HFFc6 (cell line): ENCODE data around the gene CDC5L. TPM values are rescaled to one million over a fixed set of nuclear protein-coding genes. Genes with fewer than 3 reads are reported as not detected.

Experiments
- DNase-seq: peaks from one replicate; pipeline ENCODE4 v3.0.0-alpha.2; 2018
- H3K27ac Mint-ChIP-seq: 2 replicates; pipeline ENCODE4 v1.8.0; 2020; ENCODE audit warnings: mild to moderate bottlenecking, mixed read lengths
- H3K27me3 Mint-ChIP-seq: 2 replicates; pipeline ENCODE4 v1.8.0; 2021; ENCODE audit warnings: mild to moderate bottlenecking, moderate library complexity, mixed read lengths; ENCODE audit not compliant: insufficient read depth
- H3K36me3 Mint-ChIP-seq: 2 replicates; pipeline ENCODE4 v1.8.0; 2021; ENCODE audit warnings: low read depth, mixed read lengths
- H3K4me1 Mint-ChIP-seq: 2 replicates; pipeline ENCODE4 v1.8.0; 2020; ENCODE audit warnings: low read depth, mixed read lengths
- H3K4me3 Mint-ChIP-seq: 2 replicates; pipeline ENCODE4 v1.8.0; 2020; ENCODE audit warnings: mild to moderate bottlenecking, moderate library complexity, mixed read lengths
- H3K9me3 Mint-ChIP-seq: 2 replicates; pipeline ENCODE4 v1.8.0; 2020; ENCODE audit warnings: mild to moderate bottlenecking, mixed read lengths
- CTCF ChIP-seq: fragments of 200-600 bp; sonication (generic); IDR thresholded peaks from 2 replicates; pipeline ENCODE4 v1.5.0; 2021; ENCODE audit warnings: antibody characterized with exemption, mild to moderate bottlenecking
- total RNA-seq, 6 experiments: library from RNA; stranded (reverse); fragmentation: NEBNext Ultra II Directional; extraction: Animal tissue kit (Norgen Biotek cat#: 25700); gene quantifications; 2 replicates in 1 of 6; 3 replicates in 5 of 6; pipeline ENCODE4 v1.2.3, GENCODE V29; 2021

The CDC5L gene
- total RNA-seq, 6 experiments from 2014 or later = 17.9 to 23.5 (median 21.6) TPM

GRCh38 chr6:44395501-44395900 is 8.0 kb downstream of the CDC5L start:
- Mint-ChIP-seq H3K27ac (no peak overlapping the region), H3K4me3 (no peak overlapping the region), H3K4me1 (peaks cover 6% of the 10 kb centered on the region), H3K27me3 (no peaks in the 10 kb centered on the region; the same call in 1 of the 2 replicates), H3K9me3 (no peaks in the 10 kb centered on the region), H3K36me3 (peaks cover 20% of the 10 kb centered on the region)
- DNase-seq = no peak
- TF ChIP-seq CTCF = no peak

GRCh38 chr6:44396968-44397367 is 9.5 kb downstream of the CDC5L start:
- no peaks in the 10 kb centered on the region for H3K27me3 Mint-ChIP-seq
- no peak overlapping the region for H3K4me3 Mint-ChIP-seq
- DNase-seq = no peak

GRCh38 chr6:44397424-44398164 is 10.1 kb downstream of the CDC5L start:
- H3K27me3 Mint-ChIP-seq = no peaks in the 10 kb centered on the region
- H3K4me1 Mint-ChIP-seq = peaks cover 13% of the 10 kb centered on the region
- 0 out of 2 replicates have a peak, but pooled peaks have one; percentile 16 for TF ChIP-seq CTCF
- DNase-seq = no peak
- H3K9me3 Mint-ChIP-seq = no peaks in the 10 kb centered on the region
- no peak overlapping the region for H3K27ac Mint-ChIP-seq
- no peak overlapping the region for H3K4me3 Mint-ChIP-seq
- H3K36me3 Mint-ChIP-seq = peaks cover 18% of the 10 kb centered on the region

More at GRCh38 chr6:44396968-44397367, 9.5 kb downstream of the CDC5L start:
- Mint-ChIP-seq H3K36me3 (peaks cover 22% of the 10 kb centered on the region), H3K9me3 (no peaks in the 10 kb centered on the region), H3K27ac (no peak overlapping the region), H3K4me1 (peaks cover 13% of the 10 kb centered on the region)
- TF ChIP-seq CTCF = no peak

- no peak for TF ChIP-seq CTCF
- Mint-ChIP-seq H3K4me3 (no peak overlapping the region), H3K4me1 (peaks cover 19% of the 10 kb centered on the region), H3K27me3 (no peaks in the 10 kb centered on the region), H3K27ac (peak overlapping the region; percentile 40; the same call in 1 of the 2 replicates), H3K9me3 (no peaks in the 10 kb centered on the region), H3K36me3 (peaks cover 18% of the 10 kb centered on the region)
- DNase-seq = no peak
These were observed 12.5 kb downstream of the CDC5L start for GRCh38 chr6:44399991-44400390.

- H3K4me1 Mint-ChIP-seq = peaks cover 19% of the 10 kb centered on the region
- H3K9me3 Mint-ChIP-seq = no peaks in the 10 kb centered on the region
- no peak overlapping the region for H3K27ac Mint-ChIP-seq
- peaks cover 22% of the 10 kb centered on the region for H3K36me3 Mint-ChIP-seq
- TF ChIP-seq CTCF = no peak
- no peaks in the 10 kb centered on the region for H3K27me3 Mint-ChIP-seq
- no peak overlapping the region for H3K4me3 Mint-ChIP-seq
- no peak for DNase-seq
These were observed 13.1 kb downstream of the CDC5L start for GRCh38 chr6:44400572-44400971.
